IMR-90 (cell line): ENCODE results near the gene IBA57. TPM values are rescaled to one million over a fixed set of nuclear protein-coding genes. Genes with fewer than 3 reads are reported as not detected.

Experiments used
- ATAC-seq: fragments of 200-7000 bp; cut with Tn5 transposase; 2 replicates; pipeline ENCODE4 v1.9.1; 2020; ENCODE audit warnings: low read depth, mild to moderate bottlenecking, moderate library complexity
- BruUV-seq: library from RNA; stranded (reverse); fragments of 400-500 nt; replicated peaks from 2 replicates; lab custom pipeline; 2021; lab: Mats Ljungman, UMichigan
- CTCF ChIA-PET: fragments of 300-600 bp; formaldehyde crosslinking; extraction: SDS; loops from one replicate; lab custom pipeline; 2021; ENCODE audit warnings: antibody characterized with exemption; lab: Yijun Ruan, JAX
- POLR2A ChIA-PET: fragments of 300-600 bp; sonication (Branson Sonifier 250); formaldehyde crosslinking; loops from one replicate; lab custom pipeline; 2022; ENCODE audit warnings: antibody characterized with exemption; ENCODE audit not compliant: unreplicated experiment; lab: Charles Lee
- DNase-seq: peaks from one replicate; pipeline ENCODE4 v3.0.0; 2013
- H2AFZ ChIP-seq: replicated peaks from 2 replicates; pipeline ENCODE3; 2013; ENCODE audit warnings: low read length, mild to moderate bottlenecking; ENCODE audit not compliant: poor library complexity
- H2AK5ac ChIP-seq: 2 replicates; pipeline ENCODE4 v1.6.1; 2013; ENCODE audit warnings: low read depth, low read length, inconsistent platforms
- H2AK9ac ChIP-seq: replicated peaks from 2 replicates; pipeline ENCODE3; 2013; ENCODE audit warnings: mild to moderate bottlenecking, low read depth, low read length, moderate library complexity; ENCODE audit not compliant: poor library complexity
- H2BK120ac ChIP-seq: 2 replicates; pipeline ENCODE4 v1.6.1; 2013; ENCODE audit warnings: low read depth, low read length, inconsistent platforms
- H2BK15ac ChIP-seq: 3 replicates; pipeline ENCODE4 v1.6.1; 2013; ENCODE audit warnings: low read depth, low read length, inconsistent platforms
- H2BK20ac ChIP-seq: 2 replicates; pipeline ENCODE4 v1.6.1; 2013; ENCODE audit warnings: low read depth, mild to moderate bottlenecking, inconsistent platforms, low read length, moderate library complexity
- H2BK5ac ChIP-seq: 2 replicates; pipeline ENCODE4 v1.6.1; 2013; ENCODE audit warnings: mild to moderate bottlenecking, low read depth, low read length, inconsistent platforms; ENCODE audit not compliant: poor library complexity, severe bottlenecking
- H3K14ac ChIP-seq: replicated peaks from 2 replicates; pipeline ENCODE4 v1.6.1; 2013; ENCODE audit warnings: low read depth, low read length, inconsistent platforms
- H3K18ac ChIP-seq: 2 replicates; pipeline ENCODE4 v1.6.1; 2013; ENCODE audit warnings: low read depth, low read length, control low read depth
- H3K23ac ChIP-seq: 2 replicates; pipeline ENCODE4 v1.6.1; 2013; ENCODE audit warnings: low read depth, low read length, inconsistent platforms
- H3K27ac ChIP-seq: 2 replicates; pipeline ENCODE4 v1.5.1; 2013; ENCODE audit warnings: mild to moderate bottlenecking, control low read depth, low read length; ENCODE audit not compliant: insufficient read depth
- H3K27me3 ChIP-seq: 2 replicates; pipeline ENCODE4 v1.6.1; 2013; ENCODE audit warnings: low read length; ENCODE audit not compliant: control insufficient read depth, insufficient read depth
- H3K36me3 ChIP-seq: 2 replicates; pipeline ENCODE4 v1.6.1; 2013; ENCODE audit warnings: low read length, mixed read lengths; ENCODE audit not compliant: control insufficient read depth, insufficient read depth
- H3K4ac ChIP-seq: 2 replicates; pipeline ENCODE4 v1.6.1; 2013; ENCODE audit warnings: low read depth, low read length, inconsistent platforms
- H3K4me1 ChIP-seq: 2 replicates; pipeline ENCODE4 v1.6.1; 2013; ENCODE audit warnings: low read length, mixed read lengths; ENCODE audit not compliant: control insufficient read depth, insufficient read depth
- H3K4me2 ChIP-seq: 2 replicates; pipeline ENCODE4 v1.6.1; 2013; ENCODE audit warnings: low read depth, mild to moderate bottlenecking, control low read depth, low read length, moderate library complexity
- H3K4me3 ChIP-seq: 2 replicates; pipeline ENCODE4 v1.5.1; 2013; ENCODE audit warnings: low read depth, mild to moderate bottlenecking, control low read depth, low read length, moderate library complexity; ENCODE audit not compliant: insufficient read depth
- H3K56ac ChIP-seq: 2 replicates; pipeline ENCODE4 v1.6.1; 2013; ENCODE audit warnings: low read length, inconsistent platforms; ENCODE audit not compliant: insufficient read depth; ENCODE audit errors: extremely low read depth
- H3K79me1 ChIP-seq, 2 experiments: 2 replicates each; pipeline ENCODE4 v1.6.1; 2013; ENCODE audit warnings: low read length in 2 of 2, inconsistent platforms in 1 of 2, low read depth in 1 of 2
- H3K9ac ChIP-seq: 2 replicates; pipeline ENCODE4 v1.6.1; 2013; ENCODE audit warnings: low read depth, low read length, control low read depth
- H3K9me1 ChIP-seq: 2 replicates; pipeline ENCODE4 v1.6.1; 2013; ENCODE audit warnings: low read length, inconsistent platforms; ENCODE audit not compliant: insufficient read depth
- H3K9me3 ChIP-seq: 2 replicates; pipeline ENCODE4 v1.6.1; 2013; ENCODE audit warnings: low read length; ENCODE audit not compliant: control insufficient read depth, insufficient read depth
- H4K20me1 ChIP-seq: 2 replicates; pipeline ENCODE4 v1.6.1; 2013; ENCODE audit warnings: low read length, inconsistent platforms; ENCODE audit not compliant: insufficient read depth
- H4K5ac ChIP-seq: 2 replicates; pipeline ENCODE4 v1.6.1; 2013; ENCODE audit warnings: mild to moderate bottlenecking, low read depth, low read length, control low read depth
- H4K8ac ChIP-seq, 2 experiments: 2 replicates each; pipeline ENCODE4 v1.6.1; 2013; ENCODE audit warnings: low read depth in 2 of 2, low read length in 2 of 2, control low read depth in 1 of 2, inconsistent platforms in 1 of 2
- H4K91ac ChIP-seq: 2 replicates; pipeline ENCODE4 v1.6.1; 2013; ENCODE audit warnings: low read depth, low read length, inconsistent platforms; ENCODE audit not compliant: insufficient read depth
- MAFK ChIP-seq: IDR thresholded peaks from 2 replicates; pipeline ENCODE4 v1.6.1; 2012; ENCODE audit warnings: low read depth, low read length, improper control_type of control experiment
- RAD21 ChIP-seq: IDR thresholded peaks from 2 replicates; pipeline ENCODE4 v1.6.1; 2012; ENCODE audit warnings: low read length, improper control_type of control experiment
- RCOR1 ChIP-seq: IDR thresholded peaks from 2 replicates; pipeline ENCODE4 v1.6.1; 2012; ENCODE audit warnings: mild to moderate bottlenecking, low read length, improper control_type of control experiment; ENCODE audit not compliant: insufficient replicate concordance
- WGBS, 2 experiments: methylation state at CpG; one replicate each; pipeline versions ENCODE4 v1.1.5 to v1.1.7; 2013; ENCODE audit warnings: missing lambda C conversion rate in 2 of 2; ENCODE audit not compliant: insufficient read length in 1 of 2; ENCODE audit errors: extremely low coverage in 2 of 2; 5-methylcytosine and 5-hydroxymethylcytosine counted together
- dilution Hi-C: fragments of 300-500 bp; cut with HindIII; formaldehyde crosslinking; loops from one replicate; pipeline ENCODE4 v1.14.3; 2018; ENCODE audit warnings: low sequenced_read_pairs; ENCODE audit not compliant: unreplicated experiment
- in situ Hi-C: fragments of 300-500 bp; cut with MboI; formaldehyde crosslinking; loops from 3 replicates; pipeline ENCODE4 v1.14.3; 2019; ENCODE audit warnings: low sequenced_read_pairs, inconsistent platforms, mixed read lengths
- intact Hi-C: fragments of 100-400 bp; cut with micrococcal nuclease; formaldehyde crosslinking; loops from 2 replicates; pipeline ENCODE4 v1.10.0; 2022
- polyA plus RNA-seq, 3 experiments: library from polyadenylated mRNA; depleted of rRNA; stranded (reverse); fragments of >200 nt; gene quantifications; 2 replicates each; pipeline ENCODE4 v1.2.3, GENCODE V29; 2012; ENCODE audit warnings: low replicate concordance in 1 of 3
- total RNA-seq: library from RNA; depleted of rRNA; stranded (reverse); fragments of >200 nt; gene quantifications from 2 replicates; pipeline ENCODE4 v1.2.3, GENCODE V29; 2012

The IBA57 gene
- total and polyA plus RNA-seq, 2 of the 4 experiments (the other 2 are of a cell fraction) = 2.0 to 2.6 TPM

DNA sequence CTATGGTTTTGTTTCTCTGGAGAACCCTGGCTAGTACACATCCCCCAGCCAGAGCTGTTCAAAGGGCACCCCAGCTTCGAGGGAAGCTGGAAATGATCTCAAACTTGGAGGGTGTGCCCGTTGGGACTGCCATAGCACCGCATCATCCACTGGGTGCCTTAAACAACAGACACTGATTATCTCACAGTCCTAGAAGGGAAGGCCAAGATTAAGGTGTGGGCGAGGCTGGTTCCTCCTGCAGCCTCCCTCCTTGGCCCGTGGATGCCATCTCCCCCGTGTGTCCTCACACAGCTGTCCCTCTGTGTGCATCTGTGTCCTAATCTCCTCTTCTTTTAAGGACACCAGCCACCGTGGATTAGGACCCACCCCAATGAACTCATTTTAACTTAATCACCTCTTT is 4.2 kb upstream of the IBA57 start:
- no peak overlapping the region for H4K5ac ChIP-seq
- no peak overlapping the region for H2BK120ac ChIP-seq
- H4K8ac ChIP-seq = no peak overlapping the region
- CTCF ChIA-PET = interaction anchor here (0.6 kb wide), 1 partner anchor 28 kb away, joined by 4 read pairs; no protein-coding TSS in a partner anchor
- no peak overlapping the region for H3K9ac ChIP-seq
- POLR2A ChIA-PET = no interaction called here
- no peak overlapping the region for H2BK20ac ChIP-seq
- no peak overlapping the region for H3K4ac ChIP-seq
- no peak overlapping the region for H3K27ac ChIP-seq
- no peak overlapping the region for H2AK5ac ChIP-seq
- H4K20me1 ChIP-seq = no peaks in the 10 kb centered on the region; the same call in 1 of the 2 replicates
- no peaks in the 10 kb centered on the region for H3K9me3 ChIP-seq
- no peak overlapping the region for H3K4me3 ChIP-seq
- no peak for DNase-seq
- in situ Hi-C loops (no loop called here), intact Hi-C loops (no loop called here), dilution Hi-C loops (no loop called here)
- no peaks in the 10 kb centered on the region for H3K27me3 ChIP-seq
- H2BK5ac ChIP-seq = no peak overlapping the region
- H3K9me1 ChIP-seq = peaks cover 14% of the 10 kb centered on the region; the same call in 1 of the 2 replicates
- H3K56ac ChIP-seq = no peak overlapping the region
- no CpG with 5 or more reads among the region's 7 CpGs for WGBS, 2 experiments
- no peak overlapping the region for H3K4me2 ChIP-seq
- H3K18ac ChIP-seq = no peak overlapping the region
- peaks cover 0 to 16% of the 10 kb centered on the region in 2 experiments; a peak in 3 of 4 replicates for H3K79me1 ChIP-seq
- no TSS peak for BruUV-seq
- no peak for ATAC-seq
- H3K23ac ChIP-seq = no peak overlapping the region
- TF ChIP-seq MAFK (no peak), RAD21 (no peak), RCOR1 (no peak)
- H3K4me1 ChIP-seq = peaks cover 9% of the 10 kb centered on the region
- H2AFZ ChIP-seq = no peak overlapping the region
- no peak overlapping the region for H2BK15ac ChIP-seq
- H4K91ac ChIP-seq = no peak overlapping the region
- no peak overlapping the region for H2AK9ac ChIP-seq
- no peak overlapping the region for H3K14ac ChIP-seq
- H3K36me3 ChIP-seq = no peaks in the 10 kb centered on the region
